Esophagus muscularis mucosa (tissue), 4 donors: ENCODE measurements around the gene BCL2L1. TPM values are rescaled to one million over a fixed set of nuclear protein-coding genes. Genes with fewer than 3 reads are reported as not detected.

Experiments
- DNase-seq: peaks from one replicate; pipeline ENCODE4 v3.0.0-alpha.2; 2017; ENCODE audit errors: extremely low spot score
- H3K27ac ChIP-seq, 4 donors: fragments of 200-600 bp; sonication (generic); replicated peaks in 1 of 4; 1 replicate in 3 of 4; 2 replicates in 1 of 4; pipeline ENCODE4 v1.5.1; 2016 to 2019; ENCODE audit warnings: mild to moderate bottlenecking in 1 of 4
- H3K27me3 ChIP-seq, 4 donors: fragments of 200-600 bp; sonication (generic); one replicate each; pipeline versions ENCODE4 v1.5.1 to v1.6.0; 2016 to 2019
- H3K36me3 ChIP-seq, 4 donors: fragments of 200-600 bp; sonication (generic); one replicate each; pipeline ENCODE4 v1.5.1; 2016 to 2019
- H3K4me1 ChIP-seq, 4 donors: fragments of 200-600 bp; sonication (generic); one replicate each; pipeline ENCODE4 v1.5.1; 2016 to 2019
- H3K4me3 ChIP-seq, 4 donors: fragments of 200-600 bp; sonication (generic); 1 replicate in 2 of 4; 2 replicates in 2 of 4; pipeline ENCODE4 v1.5.1; 2016 to 2019; ENCODE audit warnings: mild to moderate bottlenecking in 4 of 4, moderate library complexity in 1 of 4
- H3K9me3 ChIP-seq, 4 donors: fragments of 200-600 bp; sonication (generic); 1 replicate in 3 of 4; 2 replicates in 1 of 4; pipeline ENCODE4 v1.5.1; 2016 to 2019
- CTCF ChIP-seq, 3 experiments: fragments of 200-600 bp in 2 of 3; fragments of 450-650 bp in 1 of 3; sonication (generic) in 2 of 3; IDR thresholded peaks; one replicate each; pipeline ENCODE4 v1.5.1; 2017 to 2019; ENCODE audit warnings: antibody characterized with exemption in 3 of 3, mild to moderate bottlenecking in 2 of 3, moderate library complexity in 1 of 3
- EP300 ChIP-seq: sonication (generic); formaldehyde crosslinking; IDR thresholded peaks from one replicate; pipeline ENCODE4 v1.6.1; 2017; ENCODE audit warnings: antibody characterized with exemption
- POLR2A ChIP-seq: fragments of 450-650 bp; IDR thresholded peaks from one replicate; pipeline ENCODE4 v1.6.1; 2017; ENCODE audit warnings: antibody characterized with exemption, moderate library complexity, mild to moderate bottlenecking, low read depth
- POLR2AphosphoS5 ChIP-seq, 2 donors: sonication (generic); formaldehyde crosslinking; IDR thresholded peaks; one replicate each; pipeline ENCODE4 v1.6.1; 2017; ENCODE audit warnings: antibody characterized with exemption in 2 of 2
- WGBS: methylation state at CpG from one replicate; pipeline ENCODE4 v1.1.5; 2018; 5-methylcytosine and 5-hydroxymethylcytosine counted together
- intact Hi-C: fragments of 100-400 bp; cut with DNase I; formaldehyde crosslinking; loops from one replicate; pipeline ENCODE4 v1.15.1; 2023
- total RNA-seq, 4 donors: library from RNA; depleted of rRNA; stranded (reverse); fragments of >200 nt; gene quantifications; one replicate each; pipeline versions ENCODE4 v1.1.0 to v1.2.1, GENCODE V29; 2016

Gene BCL2L1
- total RNA-seq, 4 donors from 2014 or later: 94.3 to 181 (median 140) TPM

- H3K4me1 ChIP-seq: peaks cover 71 to 94% (median 76%) of the 10 kb centered on the region in 4 donors
- DNase-seq: no peak
- intact Hi-C loops: no loop called here
Measured at GRCh38 chr20:31699801-31700728, 22.6 kb downstream of the BCL2L1 start.

GRCh38 chr20:31698803-31699718 lies 23.6 kb downstream of the BCL2L1 start:
- 60% methylated on average over 6 of the region's 6 CpGs for WGBS
- intact Hi-C loops: no loop called here
- Histone ChIP-seq H3K36me3 (peaks cover 0 to 74% (median 7%) of the 10 kb centered on the region in 4 donors), H3K9me3 (no peaks in the 10 kb centered on the region), H3K27me3 (no peaks in the 10 kb centered on the region), H3K27ac (peak overlapping the region; percentile 61 to 79 (median 76)), H3K4me3 (no peak overlapping the region), H3K4me1 (peaks cover 71 to 93% (median 76%) of the 10 kb centered on the region in 4 donors)
- TF ChIP-seq EP300: no peak
- peak; percentile 17 for TF ChIP-seq POLR2A
- peak; percentile 79 to 88 for TF ChIP-seq POLR2AphosphoS5 (IDR thresholded peaks at IDR 0.05)
- no peak for TF ChIP-seq CTCF (IDR thresholded peaks at IDR 0.05)
- DNase-seq: no peak

More at GRCh38 chr20:31699801-31700728, 22.6 kb downstream of the BCL2L1 start:
- TF ChIP-seq POLR2AphosphoS5 (IDR thresholded peaks at IDR 0.05) (no peak), POLR2A (no peak), EP300 (no peak), CTCF (IDR thresholded peaks at IDR 0.05) (no peak)
- Histone ChIP-seq H3K9me3 (no peaks in the 10 kb centered on the region), H3K27me3 (no peaks in the 10 kb centered on the region), H3K27ac (peak overlapping the region; percentile 61 to 79 (median 76)), H3K36me3 (peaks cover 0 to 71% (median 6%) of the 10 kb centered on the region in 4 donors), H3K4me3 (no peak overlapping the region)
- 93% methylated on average over 6 of the region's 7 CpGs for WGBS

GRCh38 chr20:31698243-31698802 lies 24.3 kb downstream of the BCL2L1 start:
- TF ChIP-seq CTCF (IDR thresholded peaks at IDR 0.05) (no peak), EP300 (no peak), POLR2AphosphoS5 (IDR thresholded peaks at IDR 0.05) (no peak), POLR2A (no peak)
- no peaks in the 10 kb centered on the region for H3K9me3 ChIP-seq
- intact Hi-C loops: no loop called here
- H3K27me3 ChIP-seq: no peaks in the 10 kb centered on the region
- H3K4me3 ChIP-seq: no peak overlapping the region
- H3K36me3 ChIP-seq: peaks cover 0 to 74% (median 12%) of the 10 kb centered on the region in 4 donors
- peaks cover 76 to 93% (median 80%) of the 10 kb centered on the region in 4 donors for H3K4me1 ChIP-seq
- peak overlapping the region; percentile 61 to 79 (median 76) for H3K27ac ChIP-seq
- no peak for DNase-seq
- 96% methylated on average over 8 of the region's 8 CpGs for WGBS
